WERI-Rb-1 (cell line): Measurements from ENCODE around the gene CCL14.
"Not testable (repeated sequence)": the region's sequence is repeated elsewhere in the genome, so short reads cannot be mapped to it uniquely, and the experiment has no call there.

ENCODE experiments used
- DNase-seq: peaks from one replicate; pipeline ENCODE4 v3.0.0-alpha.2; 2020
- H3K27ac ChIP-seq: fragments of 250-450 bp; sonication (Bioruptor Pico); 2 replicates; pipeline ENCODE4 v1.5.1; 2020; ENCODE audit warnings: mild to moderate bottlenecking, moderate library complexity
- H3K27me3 ChIP-seq: fragments of 250-450 bp; sonication (Bioruptor Pico); 2 replicates; pipeline ENCODE4 v1.5.1; 2021; ENCODE audit warnings: mild to moderate bottlenecking, low read depth, moderate library complexity; ENCODE audit not compliant: insufficient read depth, severe bottlenecking
- H3K36me3 ChIP-seq: fragments of 250-450 bp; sonication (Bioruptor Pico); 2 replicates; pipeline ENCODE4 v1.5.1; 2020; ENCODE audit warnings: mild to moderate bottlenecking, moderate library complexity
- H3K4me3 ChIP-seq: 2 replicates; pipeline ENCODE4 v1.5.1; 2011; ENCODE audit warnings: low read depth, mild to moderate bottlenecking, control low read depth, low read length
- H3K9me3 ChIP-seq: fragments of 250-450 bp; sonication (Bioruptor Pico); 2 replicates; pipeline ENCODE4 v1.5.1; 2021; ENCODE audit warnings: mild to moderate bottlenecking, moderate library complexity; ENCODE audit not compliant: severe bottlenecking
- CTCF ChIP-seq: IDR thresholded peaks from 2 replicates; pipeline ENCODE4 v1.5.1; 2011; ENCODE audit warnings: low read depth, mild to moderate bottlenecking, control low read depth, inconsistent platforms, low read length

Gene CCL14

GRCh38 chr17:36000732-36001109 is 14.2 kb upstream of the CCL14 start:
- DNase-seq = no peak
- no peak for TF ChIP-seq CTCF
- no peak overlapping the region for H3K27ac ChIP-seq
- no peaks in the 10 kb centered on the region for H3K27me3 ChIP-seq
- H3K9me3 ChIP-seq = no peaks in the 10 kb centered on the region
- no peak overlapping the region for H3K4me3 ChIP-seq
- no peaks in the 10 kb centered on the region for H3K36me3 ChIP-seq

- H3K9me3 ChIP-seq = no peaks in the 10 kb centered on the region
- TF ChIP-seq CTCF = no peak
- no peak for DNase-seq
- H3K4me3 ChIP-seq = no peak overlapping the region
- H3K27ac ChIP-seq = no peak overlapping the region
- H3K36me3 ChIP-seq = no peaks in the 10 kb centered on the region
- H3K27me3 ChIP-seq = no peaks in the 10 kb centered on the region
Measured at GRCh38 chr17:35998756-35999155, 12.2 kb upstream of the CCL14 start.

- Histone ChIP-seq H3K36me3 (no peaks in the 10 kb centered on the region), H3K9me3 (no peaks in the 10 kb centered on the region), H3K27me3 (no peaks in the 10 kb centered on the region), H3K4me3 (no peak overlapping the region), H3K27ac (no peak overlapping the region)
- no peak for DNase-seq
- TF ChIP-seq CTCF = no peak
Measured at GRCh38 chr17:35998018-35998545, 11.6 kb upstream of the CCL14 start.

- H3K36me3 ChIP-seq, H3K4me3 ChIP-seq, H3K27ac ChIP-seq, H3K27me3 ChIP-seq, DNase-seq, H3K9me3 ChIP-seq: not testable (repeated sequence)
Measured at GRCh38 chr17:35995346-35995745, 8.8 kb upstream of the CCL14 start.

GRCh38 chr17:35991075-35991474 is 4.5 kb upstream of the CCL14 start:
- Histone ChIP-seq H3K4me3 (no peak overlapping the region), H3K36me3 (no peaks in the 10 kb centered on the region), H3K27ac (no peak overlapping the region), H3K9me3 (no peaks in the 10 kb centered on the region), H3K27me3 (no peaks in the 10 kb centered on the region)
- no peak for DNase-seq
- no peak for TF ChIP-seq CTCF

GRCh38 chr17:35988164-35988563 is 1.6 kb upstream of the CCL14 start:
- no peaks in the 10 kb centered on the region for H3K27me3 ChIP-seq
- H3K36me3 ChIP-seq = no peaks in the 10 kb centered on the region
- no peak overlapping the region for H3K4me3 ChIP-seq
- H3K27ac ChIP-seq = no peak overlapping the region
- H3K9me3 ChIP-seq = no peaks in the 10 kb centered on the region
- no peak for TF ChIP-seq CTCF
- no peak for DNase-seq
